Epithelial cell of alveolus of lung (primary cell): ENCODE measurements around the gene SMARCD1. TPM values are rescaled to one million over a fixed set of nuclear protein-coding genes. Genes with fewer than 3 reads are reported as not detected.

Source experiments
- total RNA-seq: library from RNA; depleted of rRNA; stranded (reverse); fragments of >200 nt; gene quantifications from 2 replicates; pipeline ENCODE4 v1.2.1, GENCODE V29; 2015

The SMARCD1 gene
- 56.8 and 108 TPM in 2 replicates for total RNA-seq

GRCh38 chr12:50084775-50085614 is at the start of gene SMARCD1:
Gene SMARCD1 (plus strand): TSS chr12:50085342. CDS start chr12:50085370, 28 bp downstream.

GRCh38 chr12:50057000-50057841 is 27.9 kb upstream of the SMARCD1 start, which contains the start of gene ASIC1:
Gene ASIC1 (plus strand): TSS chr12:50057596. CDS start chr12:50058767, 1,171 bp downstream.

GRCh38 chr12:50103767-50104321 is 18.7 kb downstream of the SMARCD1 start, which contains the start of gene GPD1:
Gene GPD1 (plus strand): TSS chr12:50104008. CDS start chr12:50104051, 43 bp downstream.

GRCh38 chr12:50111693-50112455 is 26.7 kb downstream of the SMARCD1 start, which contains the start of gene COX14:
Gene COX14 (plus strand): TSS chr12:50112236. CDS start chr12:50120044, 7,808 bp downstream.

Other genes starting within 250 kb of the SMARCD1 start
- 2.6 and 4.2 TPM in 2 replicates for gene BCDIN3D, start 242.2 kb upstream of the SMARCD1 start, total RNA-seq
- 3.5 and 15.8 TPM in 2 replicates for gene FAIM2, start 181.4 kb upstream of the SMARCD1 start, total RNA-seq
- gene AQP2, start 134.6 kb upstream of the SMARCD1 start, total RNA-seq: not detected in 2 replicates
- gene AQP5, start 123.5 kb upstream of the SMARCD1 start, total RNA-seq: not detected in 2 replicates
- gene AQP6, start 112.4 kb upstream of the SMARCD1 start, total RNA-seq: not detected in 2 replicates
- 24.2 and 43.2 TPM in 2 replicates for gene RACGAP1, start 59.8 kb upstream of the SMARCD1 start, total RNA-seq
- gene ASIC1, start 27.7 kb upstream of the SMARCD1 start, total RNA-seq: 3.1 and 14.3 TPM in 2 replicates
- 0.16 TPM in 1 of 2 replicates, not detected in the other for gene GPD1, start 18.7 kb downstream of the SMARCD1 start, total RNA-seq
- gene COX14, start 26.9 kb downstream of the SMARCD1 start, total RNA-seq: 19.8 and 48.6 TPM in 2 replicates
- gene CERS5, start 82.0 kb downstream of the SMARCD1 start, total RNA-seq: 26.3 and 42.0 TPM in 2 replicates
- gene LIMA1, start 198.2 kb downstream of the SMARCD1 start, total RNA-seq: 43.3 and 54.6 TPM in 2 replicates